Aorta (tissue), 5 donors: ENCODE data around the gene TBC1D32. TPM values are rescaled to one million over a fixed set of nuclear protein-coding genes. Genes with fewer than 3 reads are reported as not detected.
"Not testable (repeated sequence)": the region's sequence is repeated elsewhere in the genome, so short reads cannot be mapped to it uniquely, and the experiment has no call there.

Experiments
- ATAC-seq: fragments of 200-7000 bp; cut with Tn5 transposase; one replicate; pipeline ENCODE4 v1.9.1; 2022; ENCODE audit warnings: moderate library complexity; ENCODE audit not compliant: low FRiP score
- DNase-seq, 2 donors: peaks; one replicate each; pipeline ENCODE4 v3.0.0-alpha.2; 2020
- H3K27ac ChIP-seq, 2 donors: one replicate each; pipeline ENCODE4 v1.5.1; 2013; ENCODE audit warnings: low read length in 2 of 2, mild to moderate bottlenecking in 2 of 2, moderate library complexity in 2 of 2, control low read depth in 1 of 2, inconsistent platforms in 1 of 2, low read depth in 1 of 2
- H3K27me3 ChIP-seq, 2 donors: one replicate each; pipeline ENCODE4 v1.6.1; 2013; ENCODE audit warnings: control low read depth in 1 of 2, low read length in 1 of 2, mild to moderate bottlenecking in 1 of 2, moderate library complexity in 1 of 2; ENCODE audit not compliant: insufficient read depth in 2 of 2, control insufficient read depth in 1 of 2
- H3K36me3 ChIP-seq, 2 donors: one replicate each; pipeline ENCODE4 v1.6.1; 2013; ENCODE audit warnings: control low read depth in 1 of 2, low read length in 1 of 2, mild to moderate bottlenecking in 1 of 2; ENCODE audit not compliant: insufficient read depth in 2 of 2, control insufficient read depth in 1 of 2
- H3K4me1 ChIP-seq, 2 donors: one replicate each; pipeline ENCODE4 v1.6.1; 2013; ENCODE audit warnings: low read length in 2 of 2, control low read depth in 1 of 2, mild to moderate bottlenecking in 1 of 2, moderate library complexity in 1 of 2; ENCODE audit not compliant: insufficient read depth in 2 of 2, control insufficient read depth in 1 of 2
- H3K4me3 ChIP-seq, 2 donors: one replicate each; pipeline ENCODE4 v1.5.1; 2013; ENCODE audit warnings: low read length in 2 of 2, control low read depth in 1 of 2, mild to moderate bottlenecking in 1 of 2
- H3K9me3 ChIP-seq: one replicate; pipeline ENCODE4 v1.6.1; 2013; ENCODE audit warnings: mild to moderate bottlenecking, low read length; ENCODE audit not compliant: control insufficient read depth
- WGBS, 2 donors: extraction: QIAGEN DNeasy Blood & Tissue Kit; methylation state at CpG; one replicate each; pipeline ENCODE4 v1.1.7; 2013; 5-methylcytosine and 5-hydroxymethylcytosine counted together
- intact Hi-C, 2 donors: fragments of 100-400 bp; cut with DNase I; formaldehyde crosslinking; loops; one replicate each; pipeline versions ENCODE4 v1.14.2 to v1.15.0; 2022
- polyA plus RNA-seq, 2 donors: library from polyadenylated mRNA; stranded (reverse); fragments of 200-250 nt; gene quantifications; one replicate each; pipeline ENCODE4 v1.2.3, GENCODE V29; 2013
- total RNA-seq, 2 donors: library from RNA; stranded (reverse); fragmentation: NEBNext Ultra II Directional; extraction: Animal tissue kit (Norgen Biotek cat#: 25700); gene quantifications; one replicate each; pipeline ENCODE4 v1.2.1, GENCODE V29; 2021
- donor health status: healthy with polysubstance abuse.
- donor health status: Bipolar disorder and iron deficiency.
- donor health status: DM: no; HTN: no; CAD: no.
- donor health status: DM: no; HTN: no; CAD: no.
- donor health status: DM: yes; HTN: yes; CAD: no.

Gene TBC1D32
- total and polyA plus RNA-seq, 4 donors, result 0.13 to 7.5 (median 3.3) TPM

- H3K36me3 ChIP-seq, result no peaks in the 10 kb centered on the region
- H3K9me3 ChIP-seq, result no peaks in the 10 kb centered on the region
- no peaks in the 10 kb centered on the region for H3K4me1 ChIP-seq
- H3K27me3 ChIP-seq, result no peaks in the 10 kb centered on the region
- H3K4me3 ChIP-seq, result no peak overlapping the region
- ATAC-seq (peak; percentile 81), DNase-seq (no peak)
- H3K27ac ChIP-seq, result no peak overlapping the region
- intact Hi-C loops, result loop anchor here (10.0 kb wide), 1 partner anchor 1129 kb away; no protein-coding TSS in a partner anchor
- WGBS, 2 donors, result 35 to 37% methylated on average over 4 of the region's 4 CpGs
These were observed 278.6 kb downstream of the TBC1D32 start for GRCh38 chr6:121055572-121056163.

- H3K27ac ChIP-seq, H3K9me3 ChIP-seq, H3K4me3 ChIP-seq, H3K36me3 ChIP-seq, DNase-seq, intact Hi-C loops, H3K27me3 ChIP-seq, ATAC-seq, H3K4me1 ChIP-seq: not testable (repeated sequence)
- WGBS, 2 donors, result 87 to 91% methylated on average over 4 of the region's 4 CpGs
These were observed 285.7 kb downstream of the TBC1D32 start for GRCh38 chr6:121048593-121048992.

GRCh38 chr6:121044905-121045304 lies 289.4 kb downstream of the TBC1D32 start:
- DNase-seq, H3K9me3 ChIP-seq, H3K4me1 ChIP-seq, H3K4me3 ChIP-seq, H3K27me3 ChIP-seq, H3K36me3 ChIP-seq, ATAC-seq, intact Hi-C loops, H3K27ac ChIP-seq: not testable (repeated sequence)
- 75 to 77% methylated on average over 2 of the region's 2 CpGs for WGBS, 2 donors

- not testable (repeated sequence) for ATAC-seq
These were observed 290.6 kb downstream of the TBC1D32 start for GRCh38 chr6:121043706-121044105.

GRCh38 chr6:121043211-121043610 lies 291.1 kb downstream of the TBC1D32 start:
- 33% methylated on average over 6 of the region's 6 CpGs for WGBS, 2 donors
- ATAC-seq, H3K27me3 ChIP-seq, H3K36me3 ChIP-seq, H3K9me3 ChIP-seq, H3K27ac ChIP-seq, intact Hi-C loops, DNase-seq, H3K4me1 ChIP-seq, H3K4me3 ChIP-seq: not testable (repeated sequence)

More at GRCh38 chr6:121043706-121044105, 290.6 kb downstream of the TBC1D32 start:
- H3K9me3 ChIP-seq, H3K4me1 ChIP-seq, DNase-seq, H3K4me3 ChIP-seq, H3K27ac ChIP-seq, intact Hi-C loops, H3K27me3 ChIP-seq, H3K36me3 ChIP-seq: not testable (repeated sequence)
- WGBS, 2 donors, result 93% methylated on average over 8 of the region's 8 CpGs

GRCh38 chr6:121042766-121043165 lies 291.5 kb downstream of the TBC1D32 start:
- intact Hi-C loops, result no loop called here
- 13 to 17% methylated on average over 13 of the region's 13 CpGs for WGBS, 2 donors
- DNase-seq (no peak), ATAC-seq (no peak)
- no peaks in the 10 kb centered on the region for H3K4me1 ChIP-seq
- H3K9me3 ChIP-seq, result no peaks in the 10 kb centered on the region
- H3K4me3 ChIP-seq, result no peak overlapping the region
- no peaks in the 10 kb centered on the region for H3K27me3 ChIP-seq
- no peaks in the 10 kb centered on the region for H3K36me3 ChIP-seq
- no peak overlapping the region for H3K27ac ChIP-seq

GRCh38 chr6:121040831-121041230 lies 293.4 kb downstream of the TBC1D32 start:
- ATAC-seq, result no peak
- intact Hi-C loops, result no loop called here
- no peak for DNase-seq
- Histone ChIP-seq H3K4me3 (no peak overlapping the region), H3K9me3 (no peaks in the 10 kb centered on the region), H3K36me3 (no peaks in the 10 kb centered on the region), H3K27ac (no peak overlapping the region), H3K4me1 (no peaks in the 10 kb centered on the region), H3K27me3 (no peaks in the 10 kb centered on the region)
- 23 to 27% methylated on average over 3 of the region's 3 CpGs for WGBS, 2 donors

- intact Hi-C loops, result no loop called here
- H3K27me3 ChIP-seq, result no peaks in the 10 kb centered on the region
- H3K27ac ChIP-seq, result no peak overlapping the region
- WGBS, 2 donors, result 90 to 91% methylated on average over 3 of the region's 3 CpGs
- H3K36me3 ChIP-seq, result no peaks in the 10 kb centered on the region
- no peak overlapping the region for H3K4me3 ChIP-seq
- H3K4me1 ChIP-seq, result no peaks in the 10 kb centered on the region
- H3K9me3 ChIP-seq, result no peaks in the 10 kb centered on the region
- ATAC-seq (no peak), DNase-seq (no peak)
These were observed 301.2 kb downstream of the TBC1D32 start for GRCh38 chr6:121033091-121033490.

- no peaks in the 10 kb centered on the region for H3K36me3 ChIP-seq
- H3K4me3 ChIP-seq, result no peak overlapping the region
- DNase-seq (no peak), ATAC-seq (no peak)
- no peak overlapping the region for H3K27ac ChIP-seq
- WGBS, 2 donors, result 2 to 3% methylated on average over 1 of the region's 1 CpG
- no peaks in the 10 kb centered on the region for H3K4me1 ChIP-seq
- no peaks in the 10 kb centered on the region for H3K9me3 ChIP-seq
- intact Hi-C loops, result no loop called here
- no peaks in the 10 kb centered on the region for H3K27me3 ChIP-seq
These were observed 301.8 kb downstream of the TBC1D32 start for GRCh38 chr6:121032268-121033006.
